HUES48 (cell line): ENCODE results near the gene TGFBR2.

ENCODE experiments used
- H3K27ac ChIP-seq: one replicate; pipeline ENCODE4 v1.7.0; 2013; ENCODE audit warnings: low read depth, low read length, inconsistent platforms
- H3K27me3 ChIP-seq: 2 replicates; pipeline ENCODE4 v1.6.1; 2013; ENCODE audit warnings: mild to moderate bottlenecking, low read length; ENCODE audit not compliant: control insufficient read depth, insufficient read depth
- H3K36me3 ChIP-seq: 2 replicates; pipeline ENCODE4 v1.6.1; 2013; ENCODE audit warnings: low read length; ENCODE audit not compliant: control insufficient read depth, insufficient read depth
- H3K4me1 ChIP-seq: 2 replicates; pipeline ENCODE4 v1.6.1; 2013; ENCODE audit warnings: mild to moderate bottlenecking, low read length; ENCODE audit not compliant: control insufficient read depth, insufficient read depth
- H3K4me3 ChIP-seq: 2 replicates; pipeline ENCODE4 v1.5.1; 2013; ENCODE audit warnings: mild to moderate bottlenecking, low read depth, low read length
- H3K9ac ChIP-seq: 2 replicates; pipeline ENCODE4 v1.6.1; 2013; ENCODE audit warnings: mild to moderate bottlenecking, low read depth, low read length, moderate library complexity
- H3K9me3 ChIP-seq: 2 replicates; pipeline ENCODE4 v1.6.1; 2013; ENCODE audit warnings: low read length; ENCODE audit not compliant: control insufficient read depth, insufficient read depth

The TGFBR2 gene

DNA sequence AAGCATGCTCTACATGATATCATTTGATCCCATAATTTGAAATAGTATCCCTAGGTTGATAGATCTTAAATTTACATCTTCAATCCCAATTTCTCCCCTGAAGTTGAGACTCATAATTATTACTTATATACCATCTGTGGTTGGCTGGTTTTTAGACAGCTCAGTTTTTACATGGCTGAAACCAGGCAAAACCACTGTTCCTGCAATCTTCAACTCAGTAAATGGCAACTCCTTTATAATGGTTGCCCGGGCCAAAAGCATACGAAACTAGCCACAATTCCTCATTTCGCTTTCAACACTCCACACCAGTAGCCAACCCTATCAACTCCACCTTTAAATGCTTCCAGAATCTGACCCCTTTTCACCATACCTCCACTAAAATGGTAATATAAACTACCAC, 118.5 kb downstream of the TGFBR2 start:
- Histone ChIP-seq H3K4me1 (peaks cover 4% of the 10 kb centered on the region; the same call in 1 of the 2 replicates), H3K27ac (no peak overlapping the region), H3K4me3 (no peak overlapping the region), H3K27me3 (no peaks in the 10 kb centered on the region), H3K9ac (no peak overlapping the region), H3K9me3 (no peaks in the 10 kb centered on the region), H3K36me3 (no peaks in the 10 kb centered on the region)

DNA sequence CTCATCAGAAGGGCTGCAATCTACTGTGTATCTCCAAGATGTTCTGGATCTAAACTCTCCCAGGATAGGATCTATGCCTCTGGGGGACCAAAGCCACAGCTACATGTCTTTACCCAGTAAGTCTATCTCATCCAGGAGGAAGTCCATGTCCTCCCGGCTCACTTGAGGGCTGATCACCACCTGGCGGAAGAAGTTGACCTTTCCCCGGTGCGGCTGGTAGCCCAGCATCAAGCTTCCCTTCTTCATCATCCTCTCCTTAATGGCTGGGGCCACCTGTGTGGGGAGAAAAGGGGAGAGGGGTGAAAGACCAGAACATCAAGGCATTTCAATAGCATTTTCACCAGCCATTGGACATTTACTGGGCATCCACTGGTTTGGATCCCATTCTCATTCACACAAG, 121.7 kb downstream of the TGFBR2 start:
- no peaks in the 10 kb centered on the region for H3K4me1 ChIP-seq
- no peaks in the 10 kb centered on the region for H3K9me3 ChIP-seq
- no peak overlapping the region for H3K9ac ChIP-seq
- H3K4me3 ChIP-seq: no peak overlapping the region
- H3K36me3 ChIP-seq: no peaks in the 10 kb centered on the region
- no peaks in the 10 kb centered on the region for H3K27me3 ChIP-seq
- no peak overlapping the region for H3K27ac ChIP-seq

DNA sequence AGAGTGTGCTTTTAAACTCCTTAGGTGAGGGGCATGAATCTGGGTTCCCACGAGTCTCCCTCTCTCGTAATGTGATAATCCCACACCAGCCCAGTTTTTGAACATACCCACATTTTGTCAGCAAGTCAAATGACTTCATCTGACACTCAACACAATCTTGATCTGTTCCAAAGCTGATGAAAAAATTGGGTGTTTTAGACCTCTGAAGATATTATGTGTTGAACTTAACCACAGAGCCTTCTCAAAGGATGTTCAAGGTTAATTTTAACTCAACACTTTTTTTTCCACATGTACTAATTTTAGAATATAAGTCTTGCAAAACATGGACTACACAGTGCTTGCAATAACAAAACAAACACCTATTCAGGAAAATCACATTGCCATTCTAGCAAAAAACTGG, 123.1 kb downstream of the TGFBR2 start:
- Histone ChIP-seq H3K4me1 (no peaks in the 10 kb centered on the region), H3K27me3 (no peaks in the 10 kb centered on the region), H3K9me3 (no peaks in the 10 kb centered on the region), H3K4me3 (no peak overlapping the region), H3K27ac (no peak overlapping the region), H3K9ac (no peak overlapping the region), H3K36me3 (no peaks in the 10 kb centered on the region)

DNA sequence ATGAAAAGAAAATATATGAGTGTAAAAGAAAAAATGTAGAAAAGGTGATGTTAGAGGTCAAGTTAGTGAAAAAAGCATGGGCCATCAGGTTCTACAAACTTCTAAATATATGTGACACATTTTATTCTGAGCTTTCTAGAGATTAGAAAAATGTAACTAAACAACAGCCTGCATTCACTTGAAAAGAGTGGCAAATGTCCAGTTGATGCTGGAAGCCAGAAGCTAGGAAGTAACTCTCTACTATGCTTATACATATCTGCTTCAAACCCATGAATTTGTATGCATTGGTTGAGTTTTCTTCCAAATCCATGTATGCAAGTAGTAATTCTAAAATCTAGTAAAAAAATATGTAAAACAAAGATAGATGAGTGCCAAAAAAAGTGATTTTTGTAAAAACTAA, 123.5 kb downstream of the TGFBR2 start:
- Histone ChIP-seq H3K27me3 (no peaks in the 10 kb centered on the region), H3K4me1 (no peaks in the 10 kb centered on the region), H3K9ac (no peak overlapping the region), H3K4me3 (no peak overlapping the region), H3K27ac (no peak overlapping the region), H3K9me3 (no peaks in the 10 kb centered on the region), H3K36me3 (no peaks in the 10 kb centered on the region)

DNA sequence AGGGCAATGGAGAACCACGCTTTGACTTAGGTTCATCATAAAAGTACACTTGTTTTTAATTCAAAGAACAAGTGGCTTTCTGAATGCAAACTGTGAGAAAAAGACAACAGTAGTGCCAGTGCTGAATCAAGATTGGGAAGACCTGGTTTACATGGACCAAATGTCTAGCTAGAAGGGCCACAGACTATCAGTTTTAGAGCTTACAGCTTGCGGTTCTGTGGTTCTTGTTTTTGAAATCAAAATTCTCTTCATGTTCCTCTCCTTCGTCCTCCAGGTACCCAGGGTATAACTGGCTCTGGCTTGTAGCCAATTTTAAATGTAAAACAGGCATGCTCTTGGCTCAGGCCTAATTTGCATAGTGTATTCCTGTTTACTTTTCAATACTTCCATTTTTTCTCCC, 124.6 kb downstream of the TGFBR2 start:
- Histone ChIP-seq H3K27ac (no peak overlapping the region), H3K27me3 (no peaks in the 10 kb centered on the region), H3K36me3 (no peaks in the 10 kb centered on the region), H3K9ac (no peak overlapping the region), H3K4me1 (no peaks in the 10 kb centered on the region), H3K9me3 (no peaks in the 10 kb centered on the region), H3K4me3 (no peak overlapping the region)

DNA sequence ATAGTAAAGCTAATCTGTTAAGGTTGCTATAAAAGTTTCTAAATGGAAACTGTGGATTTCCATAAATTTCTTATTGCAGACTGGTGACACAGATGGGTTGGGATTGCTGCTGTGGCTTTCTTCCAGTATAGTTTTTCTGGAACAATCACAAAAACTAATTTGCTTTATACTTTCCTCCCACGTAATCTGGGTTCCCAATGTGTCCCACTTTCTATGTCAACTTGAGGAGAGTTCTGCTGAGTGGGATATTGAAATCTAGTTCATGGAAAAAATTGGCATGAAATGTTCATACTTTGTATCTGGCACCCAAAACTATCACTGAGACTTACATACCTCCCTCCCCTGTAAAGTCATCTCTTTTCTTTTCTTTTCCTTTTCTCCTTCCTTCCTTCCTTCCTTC, 126.8 kb downstream of the TGFBR2 start:
- H3K4me3 ChIP-seq: no peak overlapping the region
- no peak overlapping the region for H3K27ac ChIP-seq
- H3K9ac ChIP-seq: no peak overlapping the region
- no peaks in the 10 kb centered on the region for H3K4me1 ChIP-seq
- H3K36me3 ChIP-seq: no peaks in the 10 kb centered on the region
- no peaks in the 10 kb centered on the region for H3K27me3 ChIP-seq
- no peaks in the 10 kb centered on the region for H3K9me3 ChIP-seq

DNA sequence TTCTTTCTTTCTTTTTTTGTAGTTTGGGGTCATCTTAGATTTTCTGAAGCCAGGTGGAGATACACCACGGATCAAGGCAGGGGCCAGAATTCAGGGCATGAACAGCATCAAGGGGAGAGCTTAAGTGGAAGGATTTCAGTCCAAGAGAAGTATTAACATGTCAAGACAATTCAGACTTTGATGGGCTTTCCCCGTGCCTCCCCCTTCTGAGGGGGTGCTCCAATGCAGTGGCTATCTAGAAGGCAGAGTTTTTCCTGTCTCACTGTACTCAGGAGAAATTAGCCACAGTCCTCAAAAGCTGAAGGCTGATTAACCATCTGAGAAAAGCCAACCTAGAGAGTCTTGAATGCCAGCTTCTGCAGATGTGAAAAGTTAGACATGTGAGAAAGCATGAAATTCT, 127.3 kb downstream of the TGFBR2 start:
- no peak overlapping the region for H3K9ac ChIP-seq
- no peaks in the 10 kb centered on the region for H3K36me3 ChIP-seq
- no peaks in the 10 kb centered on the region for H3K4me1 ChIP-seq
- no peaks in the 10 kb centered on the region for H3K27me3 ChIP-seq
- no peak overlapping the region for H3K4me3 ChIP-seq
- no peaks in the 10 kb centered on the region for H3K9me3 ChIP-seq
- no peak overlapping the region for H3K27ac ChIP-seq

DNA sequence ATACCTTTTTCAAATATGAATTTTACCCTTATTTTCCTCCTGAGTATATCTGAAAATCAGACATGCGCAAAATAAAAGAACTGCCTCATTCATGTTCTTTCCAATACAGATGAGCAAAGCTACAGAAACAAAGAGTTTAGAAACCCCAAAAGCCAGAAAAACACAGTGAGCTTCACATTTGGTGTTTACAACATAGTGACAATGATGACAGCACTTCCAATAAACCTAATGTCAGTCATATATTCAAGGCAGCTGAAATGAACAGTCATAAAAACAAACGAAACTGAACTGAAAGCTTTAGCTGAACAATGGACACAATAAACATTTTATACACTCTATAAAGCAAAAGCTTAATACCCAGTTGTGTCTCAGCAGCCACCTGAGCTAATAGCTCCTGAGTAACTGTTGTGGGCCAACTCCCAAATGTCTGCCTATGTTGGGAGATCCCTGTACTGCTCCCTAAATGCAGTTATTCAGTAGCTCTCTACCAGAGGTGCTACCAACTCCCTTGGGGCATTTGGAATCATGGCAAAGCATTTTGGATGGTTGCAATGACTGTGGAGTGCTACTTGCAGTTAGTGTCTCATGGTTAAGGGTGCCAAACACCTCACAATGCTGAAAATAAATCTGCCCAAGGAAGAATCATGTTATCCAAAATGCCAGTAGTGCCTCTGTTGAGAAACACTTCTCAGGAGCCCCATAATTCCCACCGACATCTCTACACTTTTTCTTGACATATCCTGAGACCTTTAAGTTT, 131.5 kb downstream of the TGFBR2 start:
- peaks cover under 1% of the 10 kb centered on the region; the same call in 1 of the 2 replicates for H3K4me1 ChIP-seq
- no peaks in the 10 kb centered on the region for H3K9me3 ChIP-seq
- H3K27ac ChIP-seq: no peak overlapping the region
- H3K36me3 ChIP-seq: no peaks in the 10 kb centered on the region
- no peaks in the 10 kb centered on the region for H3K27me3 ChIP-seq
- no peak overlapping the region for H3K9ac ChIP-seq
- no peak overlapping the region for H3K4me3 ChIP-seq

DNA sequence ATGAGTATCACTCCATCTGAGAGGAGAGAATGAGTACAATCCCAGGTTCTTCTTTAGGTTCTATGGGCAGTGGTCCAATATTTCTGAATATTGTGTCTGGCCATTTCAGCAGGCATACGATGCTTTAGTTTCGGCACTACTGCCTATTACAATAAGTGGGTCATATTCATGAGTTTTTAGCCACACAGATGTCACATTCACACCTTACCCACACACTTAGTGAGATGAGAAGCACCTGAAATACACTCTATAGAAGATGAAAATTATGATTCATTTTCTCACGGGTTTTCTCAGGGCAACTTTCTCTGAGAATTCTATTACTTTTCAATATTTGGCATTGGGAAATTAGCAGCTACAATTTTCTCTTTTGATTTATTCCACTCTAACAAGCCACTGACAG, 132.2 kb downstream of the TGFBR2 start:
- no peak overlapping the region for H3K27ac ChIP-seq

DNA sequence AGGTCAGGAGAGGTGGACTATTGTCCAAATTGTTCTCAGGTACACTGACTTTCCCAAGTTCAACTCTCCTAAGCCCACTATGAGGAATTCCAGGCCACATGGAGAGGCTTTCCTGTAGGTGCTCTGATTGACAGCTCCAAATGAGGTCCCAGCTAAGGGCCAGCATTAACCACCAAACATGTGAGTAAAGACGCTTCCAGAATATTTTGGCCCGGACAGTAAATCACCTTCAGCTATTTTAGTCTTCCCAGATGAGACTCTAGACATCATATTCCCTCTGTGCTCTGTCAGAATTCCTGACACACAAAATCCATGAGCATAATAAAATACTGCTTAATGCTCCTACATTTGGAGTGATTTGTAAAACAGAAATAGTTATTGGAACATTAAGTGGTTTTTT, 135.5 kb downstream of the TGFBR2 start:
- Histone ChIP-seq H3K9me3 (no peaks in the 10 kb centered on the region), H3K4me3 (no peak overlapping the region), H3K36me3 (no peaks in the 10 kb centered on the region), H3K27ac (no peak overlapping the region), H3K4me1 (peaks cover 10% of the 10 kb centered on the region; the same call in 1 of the 2 replicates), H3K27me3 (no peaks in the 10 kb centered on the region), H3K9ac (no peak overlapping the region)

More for the DNA sequence above, 132.2 kb downstream of the TGFBR2 start:
- Histone ChIP-seq H3K9me3 (no peaks in the 10 kb centered on the region), H3K36me3 (no peaks in the 10 kb centered on the region), H3K4me1 (peaks cover 6% of the 10 kb centered on the region; the same call in 1 of the 2 replicates), H3K4me3 (no peak overlapping the region), H3K9ac (no peak overlapping the region), H3K27me3 (no peaks in the 10 kb centered on the region)

DNA sequence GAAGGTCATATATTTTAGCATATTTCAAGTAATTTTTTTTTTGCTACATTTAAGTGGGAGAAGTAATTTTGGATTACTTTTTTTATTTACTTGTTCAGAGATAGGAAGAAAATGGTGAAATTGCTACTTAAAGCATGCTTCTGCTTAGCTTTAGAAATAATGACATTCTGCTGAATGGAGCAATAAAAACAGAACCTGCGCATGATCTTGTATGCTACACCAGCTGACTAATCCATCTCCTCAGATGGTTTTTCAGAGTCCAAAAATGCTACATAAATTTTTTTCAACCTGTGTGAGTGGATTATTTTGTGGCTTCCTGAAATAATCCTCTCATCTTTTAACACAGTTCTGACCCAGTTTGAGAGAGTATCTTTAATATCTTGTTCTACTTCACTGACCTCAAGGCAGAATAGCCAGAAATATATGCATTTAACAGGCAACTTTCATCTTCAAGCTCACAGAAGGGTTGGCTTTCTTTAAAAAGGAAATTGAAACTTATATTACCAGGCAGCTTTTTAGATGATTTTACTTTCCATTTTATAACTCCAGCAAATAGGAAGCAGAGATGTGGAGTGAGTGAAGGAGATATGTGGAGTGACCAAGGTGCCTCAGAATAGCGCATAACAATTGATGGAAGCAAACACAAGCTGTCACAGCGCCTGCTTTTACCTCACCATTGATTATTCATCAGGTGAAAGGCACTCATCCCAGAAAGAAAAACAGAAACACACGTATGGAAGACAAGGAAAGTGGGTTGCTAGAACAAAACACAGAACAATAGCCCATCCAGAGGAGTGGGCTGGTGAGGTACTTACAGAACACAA, 136.6 kb downstream of the TGFBR2 start:
- Histone ChIP-seq H3K27ac (no peak overlapping the region), H3K9ac (no peak overlapping the region)

More for the DNA sequence above, 136.6 kb downstream of the TGFBR2 start:
- Histone ChIP-seq H3K36me3 (no peaks in the 10 kb centered on the region), H3K4me3 (no peak overlapping the region), H3K9me3 (no peaks in the 10 kb centered on the region), H3K4me1 (peaks cover 13% of the 10 kb centered on the region; the same call in 1 of the 2 replicates), H3K27me3 (no peaks in the 10 kb centered on the region)
